HUES6 (cell line): ENCODE results near the gene RPL18A.

Experiments
- H3K27ac ChIP-seq: 2 replicates; pipeline ENCODE4 v1.7.0; 2013; ENCODE audit warnings: low read depth, mild to moderate bottlenecking, low read length, inconsistent platforms
- H3K27me3 ChIP-seq: 2 replicates; pipeline ENCODE4 v1.6.1; 2013; ENCODE audit warnings: low read length; ENCODE audit not compliant: control insufficient read depth, insufficient read depth
- H3K36me3 ChIP-seq: 2 replicates; pipeline ENCODE4 v1.6.1; 2013; ENCODE audit warnings: low read length; ENCODE audit not compliant: control insufficient read depth, insufficient read depth
- H3K4me1 ChIP-seq: 2 replicates; pipeline ENCODE4 v1.6.1; 2013; ENCODE audit warnings: low read length; ENCODE audit not compliant: control insufficient read depth, insufficient read depth
- H3K4me3 ChIP-seq: 2 replicates; pipeline ENCODE4 v1.5.1; 2013; ENCODE audit warnings: low read depth, low read length
- H3K9ac ChIP-seq: one replicate; pipeline ENCODE4 v1.6.1; 2013; ENCODE audit warnings: mild to moderate bottlenecking, low read length
- H3K9me3 ChIP-seq: 2 replicates; pipeline ENCODE4 v1.6.1; 2013; ENCODE audit warnings: low read depth, low read length; ENCODE audit not compliant: control insufficient read depth, insufficient read depth

Gene RPL18A

DNA sequence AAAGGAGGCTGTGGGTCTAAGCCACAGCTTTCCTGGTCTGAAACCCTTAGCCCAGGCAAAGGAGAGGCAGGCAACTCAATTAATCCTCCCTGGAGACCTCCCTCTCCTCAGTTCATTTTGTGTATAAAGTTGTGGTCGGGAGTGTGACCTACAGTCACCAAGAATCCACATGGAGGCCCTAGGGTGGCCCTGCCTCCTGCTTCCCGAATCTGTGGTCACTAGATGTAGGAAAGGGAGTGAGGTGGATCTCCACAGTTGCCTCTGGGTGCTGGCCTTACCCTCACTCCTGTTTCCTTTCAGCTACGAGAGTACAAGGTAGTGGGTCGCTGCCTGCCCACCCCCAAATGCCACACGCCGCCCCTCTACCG lies 1.3 kb downstream of the RPL18A start:
- Histone ChIP-seq H3K27ac (peak overlapping the region; percentile 93), H3K4me3 (peak overlapping the region; percentile 99), H3K9me3 (no peaks in the 10 kb centered on the region), H3K4me1 (peaks cover 4% of the 10 kb centered on the region; the same call in 1 of the 2 replicates), H3K36me3 (peaks cover 51% of the 10 kb centered on the region), H3K27me3 (no peaks in the 10 kb centered on the region), H3K9ac (peak overlapping the region; percentile 99)

DNA sequence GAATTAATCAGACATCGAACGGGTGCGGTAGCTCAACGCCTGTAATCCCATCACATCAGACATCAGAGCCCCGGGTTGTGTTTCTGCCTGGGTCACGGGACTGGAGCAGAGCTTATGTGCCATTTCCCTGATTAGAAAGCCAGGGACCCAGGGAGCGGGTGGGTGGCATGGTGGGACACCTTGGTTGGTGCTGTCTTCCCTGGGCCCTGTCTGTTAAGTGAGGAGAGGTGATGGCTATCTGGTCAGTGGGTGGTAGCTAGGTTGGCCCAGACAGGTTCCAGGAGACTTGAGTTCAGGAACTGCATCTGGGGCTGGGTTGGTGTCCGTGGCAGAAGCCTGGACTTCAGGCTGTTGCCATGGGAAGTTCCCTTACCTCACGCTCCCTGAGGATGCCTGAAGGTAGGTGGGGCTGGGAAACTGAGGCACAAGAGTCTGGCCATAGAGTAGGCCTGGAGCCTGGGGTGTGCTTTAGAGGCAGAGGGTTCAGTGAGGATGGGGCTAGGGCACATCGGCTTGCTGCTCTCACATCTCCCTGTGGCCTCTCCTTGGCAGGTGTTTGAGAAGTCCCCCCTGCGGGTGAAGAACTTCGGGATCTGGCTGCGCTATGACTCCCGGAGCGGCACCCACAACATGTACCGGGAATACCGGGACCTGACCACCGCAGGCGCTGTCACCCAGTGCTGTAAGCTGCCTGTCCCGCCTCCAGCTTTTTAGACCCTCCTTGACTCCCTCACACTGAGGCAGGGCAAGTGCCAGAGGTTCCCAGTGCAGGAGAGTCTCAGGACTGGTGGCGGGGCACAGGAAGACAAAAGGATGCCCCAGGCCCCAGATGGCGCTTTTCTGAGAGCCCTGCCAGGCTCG lies 2.1 kb downstream of the RPL18A start:
- Histone ChIP-seq H3K9me3 (no peaks in the 10 kb centered on the region), H3K4me3 (peak overlapping the region; percentile 99), H3K9ac (peak overlapping the region; percentile 99), H3K27me3 (no peaks in the 10 kb centered on the region), H3K27ac (peak overlapping the region; percentile 93; the same call in 1 of the 2 replicates), H3K36me3 (peaks cover 51% of the 10 kb centered on the region), H3K4me1 (peaks cover 4% of the 10 kb centered on the region; the same call in 1 of the 2 replicates)

DNA sequence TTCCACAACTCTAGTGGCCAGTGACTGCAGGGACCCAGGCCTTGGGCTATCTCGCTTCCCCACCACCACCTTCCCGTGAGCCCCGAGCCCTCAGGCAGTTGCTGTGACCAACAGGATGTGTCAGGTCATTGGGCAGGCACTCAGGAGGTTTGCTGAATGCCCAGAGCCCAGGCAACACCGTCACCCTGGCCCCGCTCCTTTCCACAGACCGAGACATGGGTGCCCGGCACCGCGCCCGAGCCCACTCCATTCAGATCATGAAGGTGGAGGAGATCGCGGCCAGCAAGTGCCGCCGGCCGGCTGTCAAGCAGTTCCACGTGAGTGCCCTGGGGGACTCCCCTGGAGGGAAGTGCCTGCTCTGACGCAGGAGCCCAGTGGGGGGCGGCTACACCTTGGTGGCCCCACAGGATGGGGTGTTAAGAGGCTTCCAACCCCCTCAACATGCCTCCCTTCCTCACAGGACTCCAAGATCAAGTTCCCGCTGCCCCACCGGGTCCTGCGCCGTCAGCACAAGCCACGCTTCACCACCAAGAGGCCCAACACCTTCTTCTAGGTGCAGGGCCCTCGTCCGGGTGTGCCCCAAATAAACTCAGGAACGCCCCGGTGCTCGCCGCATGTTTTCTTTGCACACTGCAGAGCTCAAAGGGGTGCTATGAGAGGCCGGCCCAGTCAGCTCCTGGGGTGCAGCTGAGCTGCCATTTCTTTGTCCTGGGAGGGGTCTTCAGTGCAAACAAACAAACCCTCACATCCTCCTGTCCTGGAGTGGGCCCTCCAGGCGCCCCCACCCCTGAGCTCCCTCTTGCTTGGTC lies 3.2 kb downstream of the RPL18A start:
- Histone ChIP-seq H3K36me3 (peaks cover 51% of the 10 kb centered on the region), H3K9ac (no peak overlapping the region), H3K4me3 (no peak overlapping the region)

DNA sequence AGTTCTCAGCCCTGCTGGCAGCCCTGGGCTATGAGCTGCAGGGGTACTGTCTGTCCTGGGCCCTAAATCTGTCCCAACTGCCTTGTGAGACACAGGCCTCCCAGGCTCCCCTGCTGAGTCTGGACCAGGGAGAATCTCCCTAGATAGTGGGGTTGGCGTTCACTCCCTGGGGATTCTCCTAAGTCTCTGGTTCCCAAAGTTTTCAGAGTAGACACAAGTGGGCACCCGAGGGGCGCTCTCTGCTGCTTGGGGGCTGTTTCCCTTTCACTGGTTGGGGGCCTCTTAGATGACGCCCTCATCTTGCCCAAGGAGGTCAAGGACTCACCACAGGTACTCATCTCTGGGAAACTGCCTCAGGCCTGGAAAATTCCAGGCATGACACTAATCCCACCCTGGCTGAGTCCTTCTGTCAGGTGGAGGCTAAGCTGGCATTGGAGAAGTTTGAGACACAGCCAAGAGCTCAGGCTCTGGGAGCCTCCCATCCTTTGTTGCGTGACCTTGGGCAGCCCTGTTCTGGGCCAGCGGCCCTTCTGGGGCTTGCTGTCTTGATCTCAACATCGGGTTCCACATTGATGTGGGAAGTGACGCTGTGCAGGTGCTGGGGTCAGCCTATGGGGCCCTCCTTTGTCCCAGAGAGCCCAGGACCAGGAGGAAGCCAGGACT lies 3.9 kb downstream of the RPL18A start:
- H3K27ac ChIP-seq, result no peak overlapping the region
- no peak overlapping the region for H3K9ac ChIP-seq
- no peak overlapping the region for H3K4me3 ChIP-seq
- H3K4me1 ChIP-seq, result peaks cover 8% of the 10 kb centered on the region
- no peaks in the 10 kb centered on the region for H3K9me3 ChIP-seq
- H3K36me3 ChIP-seq, result peaks cover 51% of the 10 kb centered on the region
- H3K27me3 ChIP-seq, result no peaks in the 10 kb centered on the region

More for the DNA sequence above, 3.2 kb downstream of the RPL18A start:
- Histone ChIP-seq H3K4me1 (peaks cover 4% of the 10 kb centered on the region; the same call in 1 of the 2 replicates), H3K27ac (no peak overlapping the region), H3K9me3 (no peaks in the 10 kb centered on the region), H3K27me3 (no peaks in the 10 kb centered on the region)

DNA sequence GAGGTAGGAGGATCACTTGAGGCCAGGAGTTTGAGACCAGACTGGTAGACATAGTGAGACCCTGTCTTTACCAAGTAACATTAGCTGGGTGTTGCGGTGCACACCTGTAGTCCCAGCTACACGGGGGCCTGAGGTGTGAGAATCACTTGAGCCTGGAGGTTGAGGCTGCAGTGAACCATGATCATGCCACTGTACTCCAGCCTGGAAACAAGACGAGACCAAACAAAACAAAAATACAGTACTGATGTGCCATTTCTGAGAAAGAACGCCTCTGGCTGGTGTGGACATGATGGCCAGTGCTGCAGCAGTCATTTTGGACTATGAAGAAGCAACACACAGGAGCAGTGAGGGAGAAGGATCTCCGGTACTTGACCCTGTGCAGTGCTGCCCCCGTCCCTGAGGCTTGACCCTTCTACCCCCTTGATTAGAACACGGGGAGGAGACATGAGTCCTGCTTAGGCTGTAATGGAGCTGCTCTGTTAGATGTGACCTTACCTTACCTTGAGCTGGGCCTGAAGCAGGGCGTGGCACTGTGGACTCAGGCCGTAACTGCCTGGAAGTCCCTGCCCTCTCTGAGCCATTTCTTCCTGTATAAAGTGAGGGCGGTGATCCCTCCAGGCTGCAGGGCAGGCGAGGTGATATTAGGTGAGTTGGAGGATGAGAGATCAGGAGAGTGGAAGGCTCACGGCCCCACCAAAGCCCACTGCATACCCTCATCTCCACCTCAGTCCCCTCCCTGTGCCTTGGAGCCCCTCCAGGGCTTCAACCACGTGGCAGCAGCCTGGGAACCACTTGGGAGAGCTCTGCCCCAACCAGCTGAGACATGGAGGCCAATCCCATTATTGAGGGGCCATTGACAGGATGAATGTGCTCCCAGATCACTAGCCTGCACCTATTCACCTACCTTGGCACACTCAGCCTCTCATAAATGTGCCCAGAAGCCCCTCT lies 5.9 kb downstream of the RPL18A start:
- H3K4me3 ChIP-seq, result no peak overlapping the region
- H3K27ac ChIP-seq, result no peak overlapping the region
- H3K9ac ChIP-seq, result no peak overlapping the region
- H3K27me3 ChIP-seq, result peaks cover 11% of the 10 kb centered on the region; the same call in 1 of the 2 replicates
- H3K9me3 ChIP-seq, result no peaks in the 10 kb centered on the region
- H3K4me1 ChIP-seq, result peaks cover 15% of the 10 kb centered on the region
- peaks cover 44% of the 10 kb centered on the region for H3K36me3 ChIP-seq

DNA sequence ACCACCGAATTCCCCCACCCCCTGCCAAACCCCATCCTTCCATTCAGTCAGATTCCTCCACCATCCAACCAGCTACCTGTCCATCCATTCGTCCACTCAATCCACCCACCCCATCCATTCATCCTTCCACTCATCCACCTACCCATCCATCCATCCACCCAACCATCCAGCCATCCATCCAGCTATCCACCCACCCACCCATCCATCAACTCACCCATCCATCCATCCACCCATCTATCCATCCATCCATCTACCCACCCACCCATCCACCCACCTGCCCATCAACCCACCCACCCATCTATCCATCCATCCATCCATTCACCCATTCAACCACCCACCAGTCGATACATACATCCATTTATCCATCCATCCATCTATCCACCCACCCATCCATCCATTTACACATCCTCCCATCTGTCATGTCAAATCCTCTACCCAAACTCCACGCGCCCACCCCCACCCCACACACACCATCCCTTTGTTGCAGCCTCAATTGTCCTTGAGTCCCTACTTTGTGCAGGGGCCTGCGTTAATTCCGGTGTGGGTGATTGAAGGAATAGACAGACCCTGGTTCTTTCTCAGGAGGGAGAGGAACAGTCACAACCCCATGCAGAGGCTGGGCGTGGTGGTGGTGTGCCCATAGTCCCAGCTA lies 6.7 kb downstream of the RPL18A start:
- Histone ChIP-seq H3K4me3 (no peak overlapping the region), H3K27me3 (peaks cover 19% of the 10 kb centered on the region), H3K4me1 (peaks cover 11% of the 10 kb centered on the region), H3K9me3 (no peaks in the 10 kb centered on the region), H3K27ac (no peak overlapping the region), H3K36me3 (peaks cover 36% of the 10 kb centered on the region), H3K9ac (no peak overlapping the region)

DNA sequence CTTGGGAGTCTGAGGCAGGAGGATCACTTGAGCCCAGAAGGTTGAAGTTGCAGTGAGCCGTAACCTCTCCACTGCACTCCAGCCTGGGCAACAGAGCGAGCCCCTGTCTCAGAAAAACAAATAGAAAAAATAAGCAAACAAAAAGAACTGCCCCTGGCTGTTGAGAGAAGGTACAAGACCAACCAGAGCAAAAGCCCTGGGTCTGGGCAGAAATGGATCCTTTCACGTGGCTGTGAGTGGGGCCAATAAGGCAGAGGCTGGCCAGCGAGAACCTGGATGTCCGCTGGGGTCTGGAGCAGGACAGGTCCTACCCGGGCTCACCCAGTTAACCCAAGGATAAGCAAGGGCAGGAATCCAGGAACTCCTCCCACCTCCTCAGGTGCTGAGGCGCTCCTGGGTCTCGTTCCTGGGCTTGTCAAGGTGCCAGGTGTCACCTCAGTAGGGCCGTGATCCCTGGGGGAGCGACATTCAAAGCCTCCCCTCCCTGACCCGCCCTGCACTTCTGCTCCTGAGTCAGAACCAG lies 7.3 kb downstream of the RPL18A start:
- Histone ChIP-seq H3K9ac (no peak overlapping the region), H3K4me3 (no peak overlapping the region), H3K36me3 (peaks cover 30% of the 10 kb centered on the region), H3K27ac (no peak overlapping the region), H3K4me1 (peaks cover 11% of the 10 kb centered on the region), H3K9me3 (no peaks in the 10 kb centered on the region), H3K27me3 (peaks cover 24% of the 10 kb centered on the region)

DNA sequence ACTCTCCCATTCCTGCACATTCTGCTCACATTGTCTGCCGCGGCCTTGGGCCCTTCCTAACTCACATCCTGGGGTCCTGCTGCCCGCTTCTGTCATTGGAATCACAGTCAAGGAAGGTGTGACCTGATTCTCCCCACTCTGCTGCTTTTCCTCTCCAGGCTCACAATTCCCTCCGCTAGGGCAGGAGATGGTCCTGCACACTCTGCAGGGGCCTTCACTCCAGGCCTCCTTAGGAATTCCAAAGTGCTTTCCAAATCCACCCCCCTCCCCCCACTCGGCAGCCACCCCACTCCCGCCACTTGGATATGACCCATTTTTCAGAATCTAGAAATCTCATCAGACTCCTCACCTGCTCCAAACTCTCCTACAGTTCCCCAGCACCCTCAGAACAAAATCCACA lies 9.0 kb downstream of the RPL18A start:
- no peaks in the 10 kb centered on the region for H3K9me3 ChIP-seq
- no peak overlapping the region for H3K4me3 ChIP-seq
- H3K27ac ChIP-seq, result no peak overlapping the region; the same call in 1 of the 2 replicates
- H3K36me3 ChIP-seq, result peaks cover 13% of the 10 kb centered on the region
- H3K27me3 ChIP-seq, result peaks cover 37% of the 10 kb centered on the region
- H3K4me1 ChIP-seq, result peaks cover 11% of the 10 kb centered on the region
- H3K9ac ChIP-seq, result peak overlapping the region; percentile 42

DNA sequence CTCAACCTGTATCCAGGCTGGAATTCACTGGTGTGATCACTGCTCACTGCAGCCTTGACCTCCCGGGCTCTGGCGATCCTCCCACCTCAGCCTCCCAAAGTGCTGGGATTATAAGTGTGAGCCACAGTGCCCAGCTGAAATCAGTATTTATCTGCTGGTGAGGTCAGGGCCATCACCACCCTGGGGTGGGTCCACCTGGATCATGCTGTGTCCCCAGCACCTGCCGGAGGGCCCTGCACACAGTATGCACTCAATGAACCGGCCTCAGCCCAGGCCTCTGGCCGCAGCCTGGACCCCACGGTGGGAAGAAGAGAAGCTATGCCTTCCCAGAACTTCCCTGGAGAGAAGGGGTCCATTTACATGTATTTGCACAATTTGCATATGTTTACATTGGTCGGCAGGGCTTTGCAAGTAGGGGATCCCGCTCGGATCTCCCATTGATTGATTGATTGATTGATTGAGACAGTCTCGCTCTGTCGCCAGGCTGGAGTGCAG lies 9.5 kb downstream of the RPL18A start:
- Histone ChIP-seq H3K4me3 (no peak overlapping the region), H3K27ac (no peak overlapping the region; the same call in 1 of the 2 replicates), H3K27me3 (peaks cover 40% of the 10 kb centered on the region)

More for the DNA sequence above, 9.5 kb downstream of the RPL18A start:
- H3K4me1 ChIP-seq, result peaks cover 11% of the 10 kb centered on the region
- peak overlapping the region; percentile 26 for H3K9ac ChIP-seq
- H3K36me3 ChIP-seq, result peaks cover 8% of the 10 kb centered on the region
- no peaks in the 10 kb centered on the region for H3K9me3 ChIP-seq
